ENCODE results near the gene GAS6.

The GAS6 gene

GRCh38 chr13:113850722-113851479 lies 13.0 kb downstream of the GAS6 start:
- H3K4me3 ChIP-seq (ENCODE audit: extremely low read depth, insufficient read depth, low read length, poor library complexity, severe bottlenecking): no peak overlapping the region
- 97 to 98% methylated on average over 3 of the region's 3 CpGs for WGBS, 2 experiments (ENCODE audit: insufficient coverage in 2 of 2)
- H3K36me3 ChIP-seq (ENCODE audit: control insufficient read depth, insufficient read depth, low read length): no peaks in the 10 kb centered on the region
- no peaks in the 10 kb centered on the region for H3K9me3 ChIP-seq (ENCODE audit: control insufficient read depth, low read length)
- peaks cover 10% of the 10 kb centered on the region for H3K4me1 ChIP-seq (ENCODE audit: control insufficient read depth, insufficient read depth, low read length, poor library complexity, severe bottlenecking)
- no peak overlapping the region for H3K27ac ChIP-seq (ENCODE audit: low read depth, low read length, severe bottlenecking)

DNA sequence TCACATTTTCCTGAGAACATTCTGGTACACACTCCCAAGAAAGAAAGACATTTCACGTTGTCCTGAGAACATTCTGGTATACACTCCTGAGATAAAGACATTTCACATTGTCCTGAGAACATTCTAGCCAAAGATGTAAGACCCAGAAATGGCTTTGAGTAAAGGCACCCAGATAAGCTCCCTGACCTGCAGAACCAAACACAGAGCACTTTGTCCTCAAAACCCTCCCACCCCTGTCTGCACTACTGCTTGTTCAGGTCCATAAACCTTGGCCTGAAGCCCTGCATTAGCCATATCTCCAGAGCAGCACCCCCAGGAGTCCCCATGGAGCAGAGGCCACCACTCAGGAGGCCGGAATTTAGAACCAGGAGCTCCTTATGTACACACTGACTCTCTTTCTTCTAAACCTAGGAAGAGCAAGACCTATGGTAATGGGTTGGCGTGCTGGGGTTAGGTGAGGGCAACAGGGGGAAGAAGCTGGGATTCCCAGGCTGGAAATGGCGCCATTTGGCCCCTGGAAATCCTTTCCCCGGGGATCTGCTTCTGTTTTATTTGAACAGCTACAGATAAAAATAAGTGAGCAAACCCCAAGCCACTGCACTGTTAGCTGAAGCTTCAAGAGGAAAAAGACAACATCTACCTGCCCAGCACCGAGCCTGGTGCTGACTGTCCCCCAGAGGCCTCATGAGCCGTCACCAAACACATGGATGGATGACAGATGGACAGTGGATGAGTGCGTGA lies 13.7 kb downstream of the GAS6 start:
- Histone ChIP-seq H3K9me3 (ENCODE audit: control insufficient read depth, low read length) (no peaks in the 10 kb centered on the region), H3K36me3 (ENCODE audit: control insufficient read depth, insufficient read depth, low read length) (no peaks in the 10 kb centered on the region), H3K27ac (ENCODE audit: low read depth, low read length, severe bottlenecking) (no peak overlapping the region), H3K4me1 (ENCODE audit: control insufficient read depth, insufficient read depth, low read length, poor library complexity, severe bottlenecking) (peaks cover 10% of the 10 kb centered on the region), H3K4me3 (ENCODE audit: extremely low read depth, insufficient read depth, low read length, poor library complexity, severe bottlenecking) (no peak overlapping the region)
- WGBS, 2 experiments (ENCODE audit: insufficient coverage in 2 of 2): 93 to 95% methylated on average over 7 to 8 of the region's 8 CpGs

DNA sequence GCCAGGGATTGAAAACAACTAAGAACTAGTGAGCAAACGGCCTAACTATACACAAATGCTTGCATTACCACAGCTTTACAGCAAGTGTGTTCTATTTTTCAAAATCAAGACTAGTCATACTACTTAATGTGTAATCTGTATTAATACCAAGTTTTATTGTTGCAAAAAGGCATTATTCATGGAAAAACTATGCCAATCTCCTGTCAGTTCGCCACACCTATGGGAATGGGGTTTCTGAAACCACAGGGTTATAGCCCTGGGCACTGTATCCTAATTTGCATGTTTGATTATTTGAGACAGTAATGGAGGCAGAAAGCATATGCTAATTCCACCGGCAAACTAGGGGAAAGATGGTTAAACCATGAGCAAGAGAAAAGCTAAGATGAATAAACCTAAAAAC lies 14.3 kb downstream of the GAS6 start:
- Histone ChIP-seq H3K36me3 (ENCODE audit: control insufficient read depth, insufficient read depth, low read length) (no peaks in the 10 kb centered on the region), H3K27ac (ENCODE audit: low read depth, low read length, severe bottlenecking) (no peak overlapping the region), H3K9me3 (ENCODE audit: control insufficient read depth, low read length) (no peaks in the 10 kb centered on the region), H3K4me3 (ENCODE audit: extremely low read depth, insufficient read depth, low read length, poor library complexity, severe bottlenecking) (no peak overlapping the region), H3K4me1 (ENCODE audit: control insufficient read depth, insufficient read depth, low read length, poor library complexity, severe bottlenecking) (peaks cover 6% of the 10 kb centered on the region)
- WGBS, 2 experiments (ENCODE audit: insufficient coverage in 2 of 2): 100% methylated on average over 1 of the region's 3 CpGs; no CpG with 5 or more reads in 1 of the 2 experiments

DNA sequence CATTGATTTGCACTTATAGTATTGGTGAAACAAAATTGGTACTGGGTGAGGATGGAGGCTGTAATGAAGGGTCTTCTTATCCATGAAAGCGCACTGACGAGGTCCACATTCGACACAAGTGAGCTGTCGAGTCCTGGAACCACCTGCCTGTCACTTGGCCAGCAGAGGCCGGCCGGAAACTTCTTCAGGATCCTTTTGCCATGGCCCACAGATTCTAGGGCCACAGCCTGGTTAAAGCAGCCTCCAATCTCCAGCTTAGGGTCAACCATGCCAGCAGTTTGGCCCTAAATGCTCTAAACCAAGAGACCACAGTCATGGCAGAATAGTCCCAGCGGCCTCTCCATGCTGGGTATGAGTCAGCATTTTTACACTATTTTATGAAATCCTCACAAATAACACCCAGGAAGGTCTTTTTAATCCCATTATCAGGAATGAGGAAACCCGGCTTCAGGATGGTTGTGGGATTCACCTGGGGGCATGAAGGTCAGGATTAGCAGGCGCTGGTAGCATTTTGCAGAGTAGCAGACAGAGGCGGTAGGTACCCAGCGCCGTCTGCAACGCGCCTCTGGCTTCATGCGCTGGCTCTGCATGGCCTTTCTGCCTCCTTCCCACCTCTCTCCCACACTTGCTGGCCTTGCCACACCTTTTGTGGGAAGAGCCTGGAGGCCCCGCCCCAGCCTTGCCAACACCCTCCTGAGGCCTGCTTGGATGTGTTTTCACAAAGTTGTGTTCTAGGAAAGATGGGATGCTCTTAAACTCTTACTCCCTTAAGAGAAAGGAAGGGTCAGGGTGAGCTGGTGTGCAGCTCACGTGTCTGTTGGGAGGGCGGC lies 15.2 kb downstream of the GAS6 start:
- H3K36me3 ChIP-seq (ENCODE audit: control insufficient read depth, insufficient read depth, low read length): no peaks in the 10 kb centered on the region
- WGBS, 2 experiments (ENCODE audit: insufficient coverage in 2 of 2): 94% methylated on average over 15 to 16 of the region's 18 CpGs
- no peaks in the 10 kb centered on the region for H3K4me1 ChIP-seq (ENCODE audit: control insufficient read depth, insufficient read depth, low read length, poor library complexity, severe bottlenecking)
- H3K9me3 ChIP-seq (ENCODE audit: control insufficient read depth, low read length): no peaks in the 10 kb centered on the region
- H3K27ac ChIP-seq (ENCODE audit: low read depth, low read length, severe bottlenecking): no peak overlapping the region
- H3K4me3 ChIP-seq (ENCODE audit: extremely low read depth, insufficient read depth, low read length, poor library complexity, severe bottlenecking): no peak overlapping the region

- Histone ChIP-seq H3K27ac (ENCODE audit: low read depth, low read length, severe bottlenecking) (no peak overlapping the region), H3K36me3 (ENCODE audit: control insufficient read depth, insufficient read depth, low read length) (no peaks in the 10 kb centered on the region)
- 96% methylated on average over 7 to 8 of the region's 8 CpGs for WGBS, 2 experiments (ENCODE audit: insufficient coverage in 2 of 2)
Measured at GRCh38 chr13:113848020-113848419, 15.9 kb downstream of the GAS6 start.

DNA sequence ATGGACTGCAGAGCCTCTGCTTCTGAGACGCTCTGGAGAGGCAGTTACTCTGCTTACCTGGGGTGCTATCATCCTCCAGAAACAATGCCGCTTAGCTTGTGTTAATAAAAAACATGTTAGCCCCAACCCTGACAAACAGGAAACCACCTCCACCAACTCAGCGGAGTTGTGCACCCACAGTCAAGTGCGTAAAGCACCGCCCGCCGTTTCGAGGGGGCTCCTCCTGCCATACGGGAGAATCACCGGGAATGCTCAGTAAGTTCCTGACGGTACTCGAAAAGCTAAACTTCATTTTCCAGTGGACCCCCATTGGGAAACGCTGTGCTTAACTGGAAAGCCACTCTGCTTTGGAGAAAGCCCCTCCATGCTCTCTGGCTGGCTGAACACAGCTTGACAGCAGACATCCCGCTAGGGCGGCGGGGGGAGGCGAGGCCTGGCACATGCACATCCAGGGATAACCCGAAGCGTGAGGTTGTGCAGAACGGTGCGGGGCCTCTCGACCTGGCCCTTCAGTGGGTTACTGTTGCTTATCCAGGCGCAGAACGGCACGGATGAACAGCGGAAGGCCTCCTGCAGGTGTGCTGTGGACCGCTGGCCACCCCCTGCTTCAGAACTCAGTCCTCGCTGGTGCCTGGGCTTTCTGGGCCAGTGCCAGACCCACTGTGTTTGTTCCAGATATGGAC lies 17.1 kb downstream of the GAS6 start:
- no peaks in the 10 kb centered on the region for H3K9me3 ChIP-seq (ENCODE audit: control insufficient read depth, low read length)
- WGBS, 2 experiments (ENCODE audit: insufficient coverage in 2 of 2): 95 to 96% methylated on average over 27 of the region's 28 CpGs
- no peak overlapping the region for H3K27ac ChIP-seq (ENCODE audit: low read depth, low read length, severe bottlenecking)
- H3K36me3 ChIP-seq (ENCODE audit: control insufficient read depth, insufficient read depth, low read length): no peaks in the 10 kb centered on the region
- no peaks in the 10 kb centered on the region for H3K4me1 ChIP-seq (ENCODE audit: control insufficient read depth, insufficient read depth, low read length, poor library complexity, severe bottlenecking)
- no peak overlapping the region for H3K4me3 ChIP-seq (ENCODE audit: extremely low read depth, insufficient read depth, low read length, poor library complexity, severe bottlenecking)

More at GRCh38 chr13:113848020-113848419, 15.9 kb downstream of the GAS6 start:
- Histone ChIP-seq H3K4me1 (ENCODE audit: control insufficient read depth, insufficient read depth, low read length, poor library complexity, severe bottlenecking) (no peaks in the 10 kb centered on the region), H3K4me3 (ENCODE audit: extremely low read depth, insufficient read depth, low read length, poor library complexity, severe bottlenecking) (no peak overlapping the region), H3K9me3 (ENCODE audit: control insufficient read depth, low read length) (no peaks in the 10 kb centered on the region)

- H3K36me3 ChIP-seq (ENCODE audit: control insufficient read depth, insufficient read depth, low read length): no peaks in the 10 kb centered on the region
- no peak overlapping the region for H3K27ac ChIP-seq (ENCODE audit: low read depth, low read length, severe bottlenecking)
- H3K4me1 ChIP-seq (ENCODE audit: control insufficient read depth, insufficient read depth, low read length, poor library complexity, severe bottlenecking): no peaks in the 10 kb centered on the region
- 95% methylated on average over 25 to 28 of the region's 30 CpGs for WGBS, 2 experiments (ENCODE audit: insufficient coverage in 2 of 2)
- H3K4me3 ChIP-seq (ENCODE audit: extremely low read depth, insufficient read depth, low read length, poor library complexity, severe bottlenecking): no peak overlapping the region
- no peaks in the 10 kb centered on the region for H3K9me3 ChIP-seq (ENCODE audit: control insufficient read depth, low read length)
Measured at GRCh38 chr13:113845723-113846635, 17.9 kb downstream of the GAS6 start.

GRCh38 chr13:113845055-113845454 lies 18.8 kb downstream of the GAS6 start:
- 88 to 92% methylated on average over 8 to 12 of the region's 13 CpGs for WGBS, 2 experiments (ENCODE audit: insufficient coverage in 2 of 2)
- H3K27ac ChIP-seq (ENCODE audit: low read depth, low read length, severe bottlenecking): no peak overlapping the region
- H3K9me3 ChIP-seq (ENCODE audit: control insufficient read depth, low read length): no peaks in the 10 kb centered on the region
- H3K4me1 ChIP-seq (ENCODE audit: control insufficient read depth, insufficient read depth, low read length, poor library complexity, severe bottlenecking): no peaks in the 10 kb centered on the region
- H3K36me3 ChIP-seq (ENCODE audit: control insufficient read depth, insufficient read depth, low read length): no peaks in the 10 kb centered on the region
- H3K4me3 ChIP-seq (ENCODE audit: extremely low read depth, insufficient read depth, low read length, poor library complexity, severe bottlenecking): no peak overlapping the region

GRCh38 chr13:113843864-113844556 lies 19.9 kb downstream of the GAS6 start:
- Histone ChIP-seq H3K9me3 (ENCODE audit: control insufficient read depth, low read length) (no peaks in the 10 kb centered on the region), H3K4me3 (ENCODE audit: extremely low read depth, insufficient read depth, low read length, poor library complexity, severe bottlenecking) (no peak overlapping the region), H3K36me3 (ENCODE audit: control insufficient read depth, insufficient read depth, low read length) (no peaks in the 10 kb centered on the region), H3K27ac (ENCODE audit: low read depth, low read length, severe bottlenecking) (no peak overlapping the region), H3K4me1 (ENCODE audit: control insufficient read depth, insufficient read depth, low read length, poor library complexity, severe bottlenecking) (peaks cover 10% of the 10 kb centered on the region)
- WGBS, 2 experiments (ENCODE audit: insufficient coverage in 2 of 2): 89 to 91% methylated on average over 24 to 25 of the region's 26 CpGs

Data from mesodermal cell (in vitro differentiated cells).